GM19395 (cell line): Measurements from ENCODE around the gene MACC1.

Experiments used
- ATAC-seq: cut with Tn5 transposase; IDR thresholded peaks from one replicate; pipeline ENCODE4 v1.9.1; 2021; ENCODE audit warnings: mild to moderate bottlenecking, moderate library complexity; ENCODE audit not compliant: unreplicated experiment

The MACC1 gene

DNA sequence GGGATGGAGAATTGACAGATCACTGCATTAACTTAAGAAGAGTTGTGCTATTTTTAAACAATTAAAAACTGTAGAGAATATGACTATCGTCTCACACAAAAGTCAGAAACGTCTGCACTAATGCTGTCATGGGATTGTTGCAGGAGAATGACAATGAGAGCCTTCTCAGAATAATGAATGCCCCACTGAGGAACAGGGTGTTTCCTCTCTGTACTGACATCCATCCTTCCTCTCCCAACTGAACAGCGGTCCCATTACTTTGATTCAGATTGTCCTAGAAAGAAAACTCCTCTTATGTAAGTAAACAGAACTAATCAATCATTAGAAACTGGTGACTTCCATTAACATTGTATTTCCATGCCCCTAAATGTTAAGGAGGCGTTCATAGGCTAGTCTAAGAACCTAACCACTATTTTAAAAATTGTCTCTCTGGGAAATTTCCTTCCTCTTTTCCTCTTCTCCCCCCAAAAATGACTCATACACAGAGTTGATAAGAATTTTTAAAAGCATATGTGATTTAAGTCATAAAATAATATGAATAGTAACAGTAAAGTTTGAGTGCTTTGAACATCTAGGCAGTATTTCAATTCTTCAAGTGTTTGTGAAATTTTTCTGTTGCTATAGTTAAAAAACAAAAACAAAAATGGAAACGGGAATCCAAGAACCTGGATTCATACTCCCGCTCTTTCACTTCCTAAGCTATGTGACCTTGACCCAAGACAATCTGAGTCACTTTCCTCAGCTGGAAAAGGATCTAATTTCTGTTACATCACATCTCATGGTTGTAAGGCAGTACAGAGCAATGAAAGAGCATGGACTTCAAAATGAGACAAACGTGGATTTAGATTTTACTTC, 12.7 kb upstream of the MACC1 start:
- ATAC-seq = no peak

DNA sequence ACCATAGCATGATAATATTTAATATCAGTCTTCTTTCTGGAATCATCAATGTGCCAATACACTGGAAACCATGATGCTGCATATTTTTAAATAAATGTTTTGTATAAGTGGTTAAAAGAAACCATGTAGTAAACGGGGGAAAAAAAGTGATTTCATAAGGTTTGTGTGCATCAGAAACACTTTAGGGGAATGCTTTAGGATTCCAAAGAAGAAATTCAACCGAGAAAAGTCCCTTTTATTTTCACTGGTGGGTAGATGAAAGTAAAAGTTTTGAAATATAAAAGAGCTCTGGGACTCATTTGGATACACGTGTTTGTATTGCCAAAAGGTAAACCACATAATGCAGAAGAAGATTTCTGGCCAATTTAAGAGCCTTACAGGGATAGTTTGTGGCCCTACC, 11.9 kb upstream of the MACC1 start:
- no peak for ATAC-seq

- ATAC-seq = no peak
These were observed 11.5 kb upstream of the MACC1 start for GRCh38 chr7:20228654-20229053.

- no peak for ATAC-seq
These were observed 10.2 kb upstream of the MACC1 start for GRCh38 chr7:20227291-20227795.

DNA sequence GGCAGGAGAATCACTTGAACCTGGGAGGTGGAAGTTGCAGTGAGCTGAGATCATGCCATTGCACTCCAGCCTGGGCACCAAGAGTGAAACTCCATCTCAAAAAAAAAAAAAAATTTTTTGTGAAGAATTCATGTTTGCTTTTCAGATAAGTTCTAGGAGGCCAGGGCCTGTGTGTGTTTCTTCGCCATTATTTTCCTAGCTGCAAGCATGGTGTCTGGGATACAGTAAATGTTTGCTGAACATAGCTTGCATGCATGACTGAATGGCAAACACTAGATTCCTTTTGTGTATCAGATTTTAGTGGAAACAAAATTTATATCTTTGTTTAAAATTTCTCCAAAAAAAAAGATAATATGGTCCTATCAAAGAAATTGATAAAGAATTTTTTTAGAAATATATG, 9.7 kb upstream of the MACC1 start:
- ATAC-seq = no peak

DNA sequence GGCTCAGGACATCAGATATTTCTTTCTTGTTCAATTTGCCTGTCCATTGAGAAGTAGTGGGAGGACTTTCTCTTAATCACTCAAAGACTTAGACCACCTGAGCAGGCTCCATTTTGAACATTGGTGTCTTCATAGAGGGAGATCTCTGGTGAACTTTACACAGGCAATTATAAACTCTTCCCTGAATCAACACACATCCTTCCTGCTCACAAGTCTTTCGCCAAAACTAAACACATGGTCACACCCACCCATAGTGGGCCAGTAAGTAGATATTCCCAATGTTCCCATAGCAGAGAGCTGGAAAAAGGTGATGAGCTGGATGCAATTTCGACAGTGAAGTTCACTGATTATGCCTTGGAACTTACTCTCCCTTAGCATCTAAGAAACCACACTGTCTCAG, 8.2 kb upstream of the MACC1 start:
- no peak for ATAC-seq

DNA sequence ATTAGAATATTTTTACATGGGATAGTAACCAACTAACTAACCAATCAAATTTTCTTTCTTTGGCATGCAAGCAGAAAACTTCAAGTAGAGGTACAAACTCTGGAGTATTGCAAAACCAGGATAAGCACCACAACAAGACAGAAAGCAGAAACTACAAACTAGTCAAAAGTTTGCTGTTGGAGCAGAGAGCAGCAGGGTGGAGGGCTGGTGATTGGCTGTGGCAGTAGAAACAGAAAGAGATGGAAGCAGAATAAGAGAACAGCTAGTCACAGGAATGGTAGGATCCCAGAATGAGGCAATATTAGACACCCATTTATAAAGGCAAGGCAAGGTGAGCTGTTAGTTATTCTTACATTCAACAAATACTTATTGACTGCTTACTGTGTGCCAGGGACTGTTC, 6.8 kb upstream of the MACC1 start:
- ATAC-seq = no peak

DNA sequence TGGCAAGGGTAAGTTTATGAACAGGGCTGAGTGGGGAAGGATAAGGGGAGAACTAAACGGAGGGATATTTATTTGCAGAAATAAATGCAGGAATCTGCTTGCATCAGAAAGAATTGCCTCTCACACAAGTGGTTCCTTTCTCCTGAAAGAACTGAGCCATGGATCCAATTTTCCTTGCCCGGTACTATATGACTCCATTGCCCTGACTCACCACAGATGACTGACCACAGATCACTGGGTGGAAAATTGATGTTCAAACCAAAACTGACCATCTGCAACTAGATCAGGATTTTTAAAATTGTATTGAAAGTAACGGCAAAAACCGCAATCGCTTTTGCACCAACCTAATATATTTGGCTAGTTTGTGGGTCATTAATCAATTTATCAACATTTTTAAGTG, 6.2 kb upstream of the MACC1 start:
- no peak for ATAC-seq

GRCh38 chr7:20222219-20222828, 5.1 kb upstream of the MACC1 start:
- no peak for ATAC-seq

DNA sequence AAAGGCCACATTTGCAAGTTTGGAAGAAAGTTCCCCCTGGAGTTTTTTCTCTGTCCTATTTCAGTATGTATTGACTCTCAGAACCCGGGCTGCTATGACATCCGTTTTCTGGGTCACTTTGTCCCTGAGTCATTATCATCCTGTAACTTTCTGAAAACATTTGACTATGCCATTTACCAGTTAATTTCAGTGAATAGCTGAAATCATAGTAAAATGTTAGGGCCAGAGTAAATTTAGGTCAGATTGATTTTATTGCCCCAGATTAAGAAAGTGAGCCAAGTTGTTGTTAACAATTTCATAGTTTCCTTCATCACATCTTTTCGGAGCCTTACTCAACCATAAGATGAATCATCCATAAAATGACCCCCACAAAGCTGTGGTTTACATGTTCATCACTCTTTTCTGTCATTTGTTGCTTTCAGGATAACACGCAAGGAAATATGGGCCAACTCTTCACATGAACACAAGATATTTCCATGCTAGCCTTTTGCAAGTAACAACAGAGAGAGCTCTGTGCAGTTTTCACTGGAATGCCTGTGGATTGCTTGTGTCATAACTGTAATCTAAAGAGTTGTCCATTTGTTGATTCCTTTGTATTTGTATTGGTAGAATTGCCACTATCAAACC, 3.9 kb upstream of the MACC1 start:
- peak; percentile 19 for ATAC-seq

GRCh38 chr7:20220293-20220761, 3.1 kb upstream of the MACC1 start:
- ATAC-seq = peak; percentile 29

GRCh38 chr7:20219446-20220292, 2.5 kb upstream of the MACC1 start:
- ATAC-seq = peak; percentile 82

DNA sequence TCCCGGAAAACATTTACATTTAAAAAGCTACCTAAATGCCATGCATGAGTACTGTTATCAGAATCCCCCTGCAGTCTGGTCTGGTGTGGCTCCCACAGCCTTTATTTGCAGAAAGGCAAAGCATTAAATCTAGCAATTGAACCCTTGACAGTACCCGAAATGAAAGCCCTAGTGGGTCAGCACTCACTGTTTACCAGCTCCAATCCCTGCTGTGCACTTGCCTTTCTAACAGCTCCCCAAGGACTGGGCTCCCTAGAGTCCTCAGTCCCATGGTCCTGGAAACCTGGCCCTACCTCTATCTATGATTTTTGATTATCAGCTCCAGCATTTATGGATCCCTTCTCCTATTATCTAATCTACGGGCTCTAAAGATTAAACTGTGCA, 1.9 kb upstream of the MACC1 start:
- no peak for ATAC-seq

DNA sequence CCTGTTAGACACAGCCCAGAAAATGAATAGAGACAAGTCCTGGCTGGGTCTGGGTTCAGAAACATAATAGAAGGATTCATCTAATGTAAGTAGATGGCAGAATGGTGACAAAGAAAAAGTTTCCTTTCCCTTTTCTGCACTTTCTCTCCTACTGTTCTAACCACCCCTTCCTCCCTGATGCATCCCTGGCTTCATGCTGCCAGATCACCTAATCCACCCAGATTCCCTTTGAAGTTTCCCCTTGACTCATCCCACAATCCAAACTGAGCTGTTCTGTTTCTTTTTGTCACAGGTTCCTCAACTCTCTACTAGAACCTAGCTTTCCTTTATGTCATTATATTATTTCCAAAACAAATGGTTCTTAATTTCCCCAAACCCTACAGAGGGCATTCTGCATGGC, 1.1 kb upstream of the MACC1 start:
- no peak for ATAC-seq

DNA sequence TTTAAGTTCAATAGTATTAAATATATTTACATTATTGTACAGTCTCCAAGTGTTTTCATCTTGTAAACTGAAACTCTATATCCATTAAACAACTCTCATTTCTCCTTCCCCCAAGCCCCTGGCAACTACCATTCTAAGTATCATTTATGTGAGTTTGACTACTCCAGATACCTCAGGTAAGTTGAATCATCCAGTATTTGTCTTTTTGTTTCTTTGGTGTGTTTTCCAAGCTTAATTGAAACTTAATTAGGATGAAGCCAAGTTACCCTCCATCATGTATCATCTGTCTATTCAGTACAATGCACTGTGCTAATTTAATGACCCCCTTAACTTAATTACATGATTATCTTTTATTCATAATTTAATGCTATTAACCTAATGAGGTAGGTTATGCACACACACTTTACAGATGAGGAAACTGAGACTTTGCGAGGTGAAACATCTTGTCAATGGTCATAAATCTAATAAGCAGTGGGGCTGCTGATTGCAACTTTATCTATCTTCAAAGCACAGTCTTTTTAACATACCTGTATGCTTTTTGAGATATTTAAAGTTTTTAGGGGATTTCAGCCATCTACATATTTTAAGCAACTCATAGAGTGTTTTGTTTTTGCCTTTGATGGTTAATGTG, 663 bp downstream of the MACC1 start:
- no peak for ATAC-seq

DNA sequence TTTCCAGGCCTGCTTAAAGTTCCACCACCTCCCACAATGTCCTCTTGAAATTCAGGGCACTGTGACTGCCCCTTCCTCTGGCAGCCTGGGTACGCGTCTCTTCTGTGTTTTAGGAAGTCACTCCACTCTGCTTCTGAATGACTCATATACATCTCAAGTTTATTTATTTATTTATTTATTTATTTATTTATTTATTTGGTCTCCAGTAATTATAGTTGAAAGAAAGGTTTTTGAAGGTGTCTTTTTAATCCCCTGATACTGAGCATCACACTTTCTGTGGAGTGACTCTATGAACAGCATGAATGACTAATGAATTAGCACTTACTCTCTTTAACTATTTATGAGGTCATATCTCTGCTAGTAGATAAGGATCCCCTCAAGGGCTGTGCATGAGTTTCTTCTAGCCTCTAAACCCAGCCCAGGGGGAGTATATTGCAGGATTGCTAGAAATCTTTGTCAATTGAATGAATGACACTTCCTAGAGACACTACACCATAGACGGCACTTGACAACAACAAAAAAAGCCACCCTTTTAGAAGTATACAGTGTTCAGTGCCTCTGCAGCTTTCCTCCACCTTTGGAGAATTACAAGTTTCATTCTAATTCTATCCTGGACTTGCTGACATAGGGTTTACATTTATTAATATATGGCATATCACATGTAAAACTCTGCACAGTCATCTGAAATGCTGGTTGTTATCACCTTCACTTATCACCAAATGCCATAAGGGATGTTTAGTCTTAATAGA, 2.1 kb downstream of the MACC1 start:
- no peak for ATAC-seq

DNA sequence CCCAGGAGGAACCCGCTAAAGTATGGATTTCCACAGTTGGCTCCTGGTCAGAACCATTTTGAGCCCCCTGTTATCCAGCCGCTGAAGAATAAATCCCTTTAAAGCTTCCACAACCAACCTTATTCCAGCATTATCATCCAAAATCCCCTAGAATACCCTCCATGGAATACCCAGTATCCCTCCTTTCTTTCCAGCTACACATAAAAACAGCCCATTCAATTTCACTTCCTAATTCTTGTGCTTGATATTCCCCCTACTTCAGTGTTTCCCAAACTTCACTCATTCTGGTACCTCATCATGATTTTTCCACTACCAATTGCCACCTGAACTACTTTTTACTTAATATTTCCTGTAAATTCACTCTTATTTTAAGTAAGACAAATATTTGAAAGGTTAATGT, 3.1 kb downstream of the MACC1 start:
- ATAC-seq = no peak

- ATAC-seq = no peak
These were observed 3.8 kb downstream of the MACC1 start for GRCh38 chr7:20213378-20213777.

GRCh38 chr7:20211376-20211775, 5.8 kb downstream of the MACC1 start:
- ATAC-seq = no peak
